MM.1S (cell line): ENCODE data around the gene AAK1.
"Not testable (repeated sequence)": the region's sequence is repeated elsewhere in the genome, so short reads cannot be mapped to it uniquely, and the experiment has no call there.

Source experiments
- DNase-seq: peaks from one replicate; pipeline ENCODE4 v3.0.0-alpha.2; 2015
- H2AFZ ChIP-seq: fragments of 300-600 bp; sonication (generic); 2 replicates; pipeline ENCODE4 v1.6.0; 2016; ENCODE audit warnings: antibody characterized with exemption, low read length
- H3F3A ChIP-seq: fragments of 300-600 bp; sonication (generic); 2 replicates; pipeline ENCODE4 v1.6.1; 2016; ENCODE audit warnings: mild to moderate bottlenecking, antibody characterized with exemption, low read length, moderate library complexity, mixed read lengths; ENCODE audit not compliant: insufficient read depth
- H3K27ac ChIP-seq: fragments of 300-600 bp; sonication (generic); 2 replicates; pipeline ENCODE4 v1.5.1; 2016; ENCODE audit warnings: mild to moderate bottlenecking, low read length
- H3K27me3 ChIP-seq: fragments of 300-600 bp; sonication (generic); replicated peaks from 2 replicates; pipeline ENCODE4 v1.6.0; 2016; ENCODE audit warnings: low read length; ENCODE audit not compliant: insufficient read depth
- H3K36me3 ChIP-seq: fragments of 300-600 bp; sonication (generic); replicated peaks from 2 replicates; pipeline ENCODE4 v1.6.1; 2016; ENCODE audit warnings: mild to moderate bottlenecking, low read length, mixed read lengths; ENCODE audit not compliant: insufficient read depth
- H3K4me1 ChIP-seq: fragments of 300-600 bp; sonication (generic); 2 replicates; pipeline ENCODE4 v1.6.1; 2016; ENCODE audit warnings: low read length, mixed read lengths
- H3K4me2 ChIP-seq: fragments of 300-600 bp; sonication (generic); 2 replicates; pipeline ENCODE4 v1.6.0; 2016; ENCODE audit warnings: low read depth, low read length
- H3K4me3 ChIP-seq: fragments of 300-600 bp; sonication (generic); 2 replicates; pipeline ENCODE4 v1.5.1; 2016; ENCODE audit warnings: low read length, mixed read lengths
- H3K79me2 ChIP-seq: fragments of 300-600 bp; sonication (generic); 2 replicates; pipeline ENCODE4 v1.6.1; 2016; ENCODE audit warnings: mixed run types, low read length, mixed read lengths
- H3K9ac ChIP-seq: fragments of 300-600 bp; sonication (generic); 2 replicates; pipeline ENCODE4 v1.6.1; 2016; ENCODE audit warnings: low read length, mixed read lengths
- H3K9me2 ChIP-seq: fragments of 300-600 bp; sonication (generic); replicated peaks from 2 replicates; pipeline ENCODE4 v1.6.1; 2016; ENCODE audit warnings: mild to moderate bottlenecking, low read length, mixed read lengths; ENCODE audit not compliant: insufficient read depth
- H3K9me3 ChIP-seq: fragments of 300-600 bp; sonication (generic); replicated peaks from 2 replicates; pipeline ENCODE4 v1.6.1; 2016; ENCODE audit warnings: mild to moderate bottlenecking, low read length, mixed read lengths; ENCODE audit not compliant: insufficient read depth
- H4K20me1 ChIP-seq: fragments of 300-600 bp; sonication (generic); 2 replicates; pipeline ENCODE4 v1.6.1; 2016; ENCODE audit warnings: mild to moderate bottlenecking, low read length, moderate library complexity, mixed read lengths; ENCODE audit not compliant: insufficient read depth
- CTCF ChIP-seq: fragments of 300-600 bp; sonication (generic); IDR thresholded peaks from 2 replicates; pipeline ENCODE4 v1.5.1; 2016; ENCODE audit warnings: antibody characterized with exemption, low read length, mixed read lengths
- EZH2 ChIP-seq: fragments of 300-600 bp; sonication (generic); optimal IDR thresholded peaks from 2 replicates; pipeline ENCODE3; 2017; ENCODE audit warnings: low read depth, mild to moderate bottlenecking, antibody characterized with exemption, low read length, mixed read lengths
- EZH2phosphoT487 ChIP-seq: fragments of 300-600 bp; sonication (generic); IDR thresholded peaks from 2 replicates; pipeline ENCODE4 v1.6.1; 2018; ENCODE audit warnings: antibody characterized with exemption, low read length

AAK1 gene

DNA sequence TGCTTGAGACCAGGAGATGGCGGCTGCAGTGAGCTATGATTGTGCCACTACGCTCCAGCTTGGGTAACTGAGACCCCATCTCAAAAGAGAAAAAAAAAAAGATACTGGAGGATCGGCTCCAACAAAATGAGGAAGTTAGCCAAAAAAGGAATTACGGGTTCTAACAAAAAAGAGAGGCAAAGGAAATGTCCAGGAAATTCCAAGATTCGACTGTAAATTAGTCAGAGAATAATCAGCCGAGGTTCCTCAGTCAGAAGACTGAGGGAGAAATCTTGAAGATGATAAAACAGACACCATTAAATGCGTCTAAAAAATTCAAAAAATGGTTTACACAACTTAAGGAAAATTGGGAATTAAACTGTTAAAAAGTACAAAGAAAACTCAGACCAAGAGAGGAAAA lies 89.5 kb downstream of the AAK1 start:
- Histone ChIP-seq H3K9ac (no peak overlapping the region), H3K27ac (no peak overlapping the region)

DNA sequence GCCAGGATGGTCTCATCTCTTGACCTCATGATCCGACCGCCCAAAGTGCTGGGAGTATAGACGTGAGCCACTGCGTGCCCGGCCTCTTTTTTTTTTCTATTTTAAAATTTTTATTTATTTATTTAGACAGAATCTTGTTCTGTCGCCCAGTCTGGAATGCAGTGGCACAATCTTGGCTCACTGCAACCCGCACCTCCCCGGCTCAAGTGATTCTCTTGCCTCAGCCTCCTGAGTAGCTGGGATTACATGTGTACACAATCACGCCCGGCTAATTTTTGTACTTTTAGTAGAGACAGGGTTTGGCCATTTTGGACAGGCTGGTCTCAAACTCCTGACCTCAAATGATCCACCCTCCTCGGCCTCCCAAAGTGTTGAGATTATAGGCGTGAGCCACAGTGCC lies 93.0 kb downstream of the AAK1 start:
- H3F3A ChIP-seq, H4K20me1 ChIP-seq, H3K27me3 ChIP-seq, H3K4me1 ChIP-seq, H3K27ac ChIP-seq, H3K4me2 ChIP-seq, DNase-seq, H3K79me2 ChIP-seq, H3K9me3 ChIP-seq, H3K36me3 ChIP-seq, H3K4me3 ChIP-seq, H3K9ac ChIP-seq, H2AFZ ChIP-seq, H3K9me2 ChIP-seq: not testable (repeated sequence)

More for the DNA sequence above, 89.5 kb downstream of the AAK1 start:
- Histone ChIP-seq H3K9me3 (no peaks in the 10 kb centered on the region), H3K27me3 (no peaks in the 10 kb centered on the region), H3K79me2 (0 out of 2 replicates have a peak, but pooled peaks cover 3% of the 10 kb centered on the region), H3K36me3 (no peaks in the 10 kb centered on the region), H3F3A (no peaks in the 10 kb centered on the region), H3K4me2 (no peak overlapping the region), H3K4me3 (no peak overlapping the region), H4K20me1 (no peaks in the 10 kb centered on the region), H2AFZ (no peak overlapping the region), H3K4me1 (no peaks in the 10 kb centered on the region), H3K9me2 (no peaks in the 10 kb centered on the region)
- TF ChIP-seq EZH2phosphoT487 (no peak), CTCF (no peak), EZH2 (no peak)
- no peak for DNase-seq

GRCh38 chr2:69549421-69549820 lies 94.1 kb downstream of the AAK1 start:
- H3K27me3 ChIP-seq = no peaks in the 10 kb centered on the region
- H4K20me1 ChIP-seq = no peaks in the 10 kb centered on the region
- H3K4me3 ChIP-seq = no peak overlapping the region
- H3K9ac ChIP-seq = no peak overlapping the region
- no peak overlapping the region for H3K4me2 ChIP-seq
- H3K9me3 ChIP-seq = no peaks in the 10 kb centered on the region
- DNase-seq = no peak
- no peaks in the 10 kb centered on the region for H3F3A ChIP-seq
- H3K36me3 ChIP-seq = no peaks in the 10 kb centered on the region
- no peaks in the 10 kb centered on the region for H3K9me2 ChIP-seq
- no peak for TF ChIP-seq CTCF
- TF ChIP-seq EZH2phosphoT487 = no peak
- TF ChIP-seq EZH2 = no peak
- H3K4me1 ChIP-seq = no peaks in the 10 kb centered on the region
- no peaks in the 10 kb centered on the region for H3K79me2 ChIP-seq
- no peak overlapping the region for H2AFZ ChIP-seq
- H3K27ac ChIP-seq = no peak overlapping the region

GRCh38 chr2:69547984-69548715 lies 95.4 kb downstream of the AAK1 start:
- Histone ChIP-seq H3K4me3 (no peak overlapping the region), H3K9me3 (no peaks in the 10 kb centered on the region), H3K4me2 (no peak overlapping the region), H3F3A (no peaks in the 10 kb centered on the region), H3K27ac (no peak overlapping the region), H3K36me3 (no peaks in the 10 kb centered on the region), H3K9me2 (no peaks in the 10 kb centered on the region), H3K79me2 (no peaks in the 10 kb centered on the region), H3K9ac (no peak overlapping the region), H3K27me3 (no peaks in the 10 kb centered on the region), H4K20me1 (no peaks in the 10 kb centered on the region), H2AFZ (no peak overlapping the region), H3K4me1 (no peaks in the 10 kb centered on the region)
- no peak for DNase-seq
- TF ChIP-seq CTCF = no peak
- TF ChIP-seq EZH2phosphoT487 = no peak
- TF ChIP-seq EZH2 = no peak
